UCSD-AML1 (cell line): ENCODE data around the gene HOMER1.
A peak's percentile ranks its signal among the peaks of the same experiment; 100 is the strongest.

Source experiments
- DNase-seq: peaks from one replicate; lab custom pipeline; 2025; ENCODE audit not compliant: unreplicated experiment; lab: John Stamatoyannopoulos, UW

The HOMER1 gene

DNA sequence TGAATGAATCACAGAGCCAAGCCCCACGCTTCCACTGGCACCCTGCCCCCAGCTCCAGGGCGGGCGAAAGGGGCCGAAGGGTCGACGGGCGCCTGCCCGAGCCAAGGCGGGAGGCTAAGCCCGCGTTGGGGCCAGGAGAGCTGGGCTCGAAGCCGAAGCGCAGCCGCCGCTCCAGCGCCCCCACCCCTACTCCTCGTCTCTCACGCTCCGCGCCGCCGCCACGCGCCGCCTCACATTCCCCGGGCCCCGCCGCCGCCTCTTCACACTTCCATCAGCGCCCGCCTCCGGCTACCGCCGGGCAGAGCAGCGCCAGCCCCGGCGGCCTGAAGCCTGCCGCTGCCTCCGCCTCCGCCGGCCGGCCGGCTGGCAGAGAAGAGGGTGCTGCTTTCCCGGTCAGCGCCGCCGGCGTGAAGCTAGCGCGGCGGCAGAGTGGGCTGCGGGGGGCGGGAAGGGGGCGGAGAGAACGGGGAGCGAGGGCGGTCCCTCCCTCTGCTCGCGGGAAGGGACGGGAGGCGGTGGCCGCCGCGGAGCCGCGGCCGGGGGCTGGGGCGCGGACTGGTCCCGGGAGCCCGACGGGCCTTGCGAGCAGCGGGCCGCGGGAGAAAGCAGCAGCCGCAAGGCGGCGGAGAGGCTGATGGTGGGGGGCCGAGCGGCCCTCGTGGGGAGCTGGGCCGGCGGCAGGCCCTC is at the start of gene HOMER1:
TSS of gene HOMER1 (minus strand) at position 431 of the 687 bp plus-strand sequence. CDS start 1,360 bp downstream, outside the sequence.
- peak; percentile 77 for DNase-seq

GRCh38 chr5:79563247-79563590 is 49.3 kb upstream of the HOMER1 start:
- DNase-seq = no peak

GRCh38 chr5:79562351-79563246 is 48.7 kb upstream of the HOMER1 start:
- DNase-seq = no peak

- DNase-seq = no peak
Observed at GRCh38 chr5:79561525-79561893, 47.6 kb upstream of the HOMER1 start.

GRCh38 chr5:79560771-79561524 is 47.0 kb upstream of the HOMER1 start:
- no peak for DNase-seq

DNA sequence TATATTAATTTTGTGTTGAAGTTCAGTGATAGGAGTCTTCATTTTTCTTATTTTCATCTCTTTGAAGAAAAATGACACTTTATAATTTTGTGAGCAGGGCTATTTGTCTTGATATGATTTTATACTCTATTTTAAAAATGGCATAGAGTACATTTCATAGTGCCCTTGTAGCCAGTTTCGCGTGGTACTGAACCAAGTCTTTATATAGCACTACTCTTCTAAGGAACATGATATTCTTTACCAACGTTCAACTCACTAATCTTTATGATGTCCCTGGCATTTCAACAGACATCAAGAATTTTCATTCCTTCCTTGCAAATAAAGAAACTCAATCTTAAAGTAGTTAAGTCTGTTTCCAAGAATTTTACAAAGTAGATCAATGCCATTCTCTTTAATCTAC is 41.5 kb upstream of the HOMER1 start:
- no peak for DNase-seq

- no peak for DNase-seq
Observed at GRCh38 chr5:79552984-79553383, 39.0 kb upstream of the HOMER1 start.

DNA sequence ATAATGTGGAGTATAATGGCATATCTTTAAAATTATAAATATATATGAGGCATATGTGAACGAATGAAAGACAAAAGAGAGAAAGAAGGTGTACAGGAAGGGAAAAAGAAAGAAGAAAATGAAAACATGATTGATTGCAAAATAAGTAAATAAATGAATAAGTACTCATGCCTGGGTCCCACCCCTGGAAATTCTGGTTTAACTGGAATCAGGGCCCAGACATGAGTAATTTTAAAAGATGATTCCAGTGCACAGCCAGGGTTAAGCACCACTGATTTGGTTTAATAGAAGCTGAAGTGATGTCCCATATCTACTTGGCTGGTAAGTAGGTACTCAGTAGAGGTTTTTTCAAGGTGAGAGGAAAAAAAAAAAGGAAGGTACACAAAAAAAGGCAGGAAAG is 34.0 kb upstream of the HOMER1 start:
- DNase-seq = no peak

DNA sequence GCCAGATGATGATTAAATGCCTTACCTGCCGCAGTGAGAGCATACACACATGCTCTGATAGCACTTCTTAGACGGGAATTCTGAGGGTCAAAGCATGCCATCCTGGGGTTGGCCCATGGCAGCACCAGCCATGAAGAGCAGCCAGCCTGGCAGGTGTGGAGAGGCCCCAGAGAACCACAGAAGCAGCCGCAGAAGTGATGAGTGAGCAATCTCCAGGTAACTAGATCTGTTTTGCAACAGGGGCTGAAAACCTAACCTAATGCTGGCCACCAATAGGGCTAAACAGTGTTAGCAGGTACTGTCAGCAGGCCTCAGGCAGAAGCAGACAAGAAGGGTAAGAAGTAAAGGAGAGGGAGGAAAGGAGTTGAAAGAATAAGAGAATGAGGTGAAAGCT is 33.5 kb upstream of the HOMER1 start:
- no peak for DNase-seq

DNA sequence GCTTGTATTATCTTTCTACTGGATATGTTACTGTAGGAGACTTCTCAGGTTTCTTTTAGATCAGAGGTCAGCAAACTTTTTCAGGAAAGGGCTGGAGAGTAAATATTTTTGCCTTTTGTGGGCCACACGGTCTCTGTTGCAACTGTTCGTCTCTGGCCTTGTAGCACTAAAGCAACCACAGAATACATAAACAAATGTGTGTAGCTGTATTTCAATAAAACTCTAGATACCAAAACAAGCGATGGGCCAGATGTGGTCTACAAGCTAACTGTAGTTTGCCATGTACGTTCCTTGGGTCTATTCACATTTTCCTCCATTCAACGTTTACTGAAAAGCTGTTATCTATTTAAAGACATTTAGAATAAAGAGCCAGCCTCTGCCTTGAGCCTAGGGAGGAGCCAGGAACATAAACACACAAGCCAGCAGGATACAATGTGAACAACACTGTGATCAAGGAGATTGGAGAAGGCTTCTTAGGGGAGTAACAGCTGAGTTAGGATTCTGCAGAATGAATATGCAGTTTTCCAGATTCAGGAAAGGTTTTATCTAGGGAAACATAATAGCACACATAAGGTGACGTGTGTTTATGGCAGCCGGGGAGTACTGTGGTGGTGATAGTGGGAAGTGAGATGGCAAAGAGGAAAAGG is 33.0 kb upstream of the HOMER1 start:
- no peak for DNase-seq

GRCh38 chr5:79544131-79544530 is 30.2 kb upstream of the HOMER1 start:
- DNase-seq = no peak

- no peak for DNase-seq
Observed at GRCh38 chr5:79540939-79541338, 27.0 kb upstream of the HOMER1 start.

DNA sequence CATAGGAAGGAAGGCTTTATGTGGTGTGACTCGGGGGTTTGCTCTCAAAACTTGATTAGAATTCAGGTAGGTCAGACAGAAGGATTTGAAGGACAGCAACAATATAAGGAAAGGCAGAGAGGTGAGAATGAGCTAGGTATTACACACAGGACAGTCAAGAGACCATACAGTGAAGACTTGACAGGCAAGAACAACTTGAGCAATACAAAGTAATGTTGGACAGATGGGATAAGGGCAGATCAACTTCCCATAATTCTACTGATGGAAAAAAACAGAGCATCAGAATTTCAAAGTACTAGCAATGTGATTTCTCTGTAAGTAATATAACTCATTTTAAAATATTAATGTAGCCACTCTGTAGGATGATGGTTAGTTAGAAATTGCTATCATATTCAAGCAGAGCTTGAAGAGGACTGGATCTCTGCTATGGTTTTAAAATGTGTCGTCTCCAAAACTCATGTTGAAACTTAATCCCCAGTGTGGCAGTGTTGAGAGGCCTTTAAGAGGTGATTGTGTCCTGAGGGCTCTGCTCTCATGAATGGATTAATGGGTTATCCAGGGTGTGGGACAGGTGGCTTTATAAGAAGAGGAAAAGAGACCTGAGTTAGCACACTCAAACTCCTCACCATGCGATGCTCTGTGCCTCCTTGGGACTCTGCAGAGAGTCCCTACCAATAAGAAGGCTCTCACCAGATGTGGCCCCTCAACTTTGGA is 22.4 kb upstream of the HOMER1 start:
- no peak for DNase-seq

DNA sequence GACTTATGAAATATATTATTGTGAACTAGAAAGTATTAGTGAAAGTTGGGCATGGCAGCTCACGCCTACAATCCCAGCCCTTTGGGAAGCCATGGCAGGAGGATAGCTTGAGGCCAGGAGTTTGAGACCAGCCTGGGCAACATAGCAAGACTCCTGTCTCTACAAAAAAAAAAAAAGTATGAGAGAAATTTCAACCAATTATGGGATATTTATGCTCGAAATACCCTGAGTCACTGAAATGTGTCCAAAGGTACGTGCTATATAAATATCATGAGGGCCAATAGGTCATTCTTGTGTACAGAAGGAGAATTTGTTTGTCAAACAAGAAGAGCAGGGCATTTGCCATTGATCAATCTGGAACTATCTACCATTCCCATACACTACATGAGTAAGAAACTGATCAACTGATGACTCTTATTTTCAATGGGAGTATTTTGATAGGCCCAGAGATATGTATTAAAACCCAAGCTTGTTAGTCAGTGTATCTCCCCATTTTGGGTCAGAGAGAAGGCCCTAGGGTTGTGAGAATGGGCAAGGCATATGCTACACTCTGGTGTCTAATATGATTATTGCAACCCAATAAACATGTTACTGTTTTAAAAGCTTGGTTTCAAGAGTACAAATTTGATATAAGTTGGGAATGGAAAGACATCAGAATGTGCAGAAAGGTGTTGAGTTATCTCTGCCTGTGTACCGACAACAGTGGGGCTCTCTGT is 21.7 kb upstream of the HOMER1 start:
- no peak for DNase-seq

- DNase-seq = no peak
Observed at GRCh38 chr5:79529110-79529509, 15.2 kb upstream of the HOMER1 start.

GRCh38 chr5:79527431-79527830 is 13.5 kb upstream of the HOMER1 start:
- DNase-seq = no peak

DNA sequence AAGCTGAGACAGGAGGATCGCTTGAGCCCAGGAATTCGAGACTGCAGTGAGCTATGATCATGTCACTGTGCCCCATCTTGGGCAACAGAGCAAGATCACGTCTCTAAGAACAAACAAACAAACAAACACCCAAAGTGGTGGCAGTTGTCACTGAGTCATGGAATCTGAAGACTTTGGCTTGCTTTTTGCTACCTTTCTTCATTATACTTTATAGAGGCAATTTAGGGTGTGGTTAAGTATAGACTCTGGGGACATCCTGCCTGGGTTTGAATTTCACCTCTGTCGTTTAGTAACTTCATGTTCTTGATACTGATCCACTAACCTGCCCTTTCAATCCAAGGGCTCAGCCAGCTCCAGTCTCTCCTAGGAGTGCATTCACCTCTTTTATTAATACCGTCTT is 13.0 kb upstream of the HOMER1 start:
- no peak for DNase-seq

- no peak for DNase-seq
Observed at GRCh38 chr5:79526493-79526892, 12.6 kb upstream of the HOMER1 start.

DNA sequence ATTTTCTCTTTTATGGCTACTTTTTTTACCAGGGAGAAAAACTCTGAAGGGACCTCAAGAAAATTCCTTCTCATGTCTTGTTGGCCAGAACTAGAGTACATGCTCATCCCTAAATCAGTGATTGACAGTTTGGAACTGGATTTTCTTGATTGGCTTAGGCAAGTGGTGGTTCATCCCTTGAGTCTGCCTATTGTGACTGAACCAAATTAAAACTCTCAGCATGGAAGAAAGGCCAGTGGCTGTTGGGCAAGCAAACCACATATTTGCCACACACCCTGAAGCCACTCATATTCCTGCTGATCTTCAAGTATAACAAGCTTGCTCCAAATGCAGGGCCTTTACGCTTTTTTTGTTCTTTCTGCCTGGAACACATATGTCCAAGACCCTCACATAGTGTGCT is 7.2 kb upstream of the HOMER1 start:
- DNase-seq = no peak

- no peak for DNase-seq
Observed at GRCh38 chr5:79518718-79519117, 4.8 kb upstream of the HOMER1 start.
